SK-N-SH treated with all-trans-retinoic acid at 6 μM for 48 hours (cell line): ENCODE measurements around the gene DNPH1.

ENCODE experiments used
- ATAC-seq: fragments of 200-7000 bp; cut with Tn5 transposase; 3 replicates; pipeline ENCODE4 v1.9.1; 2020; ENCODE audit warnings: mild to moderate bottlenecking, moderate library complexity
- ARNTL ChIP-seq: fragments of 450-650 bp; formaldehyde crosslinking; IDR thresholded peaks from 2 replicates; pipeline ENCODE4 v1.5.0; 2020; ENCODE audit warnings: low read depth, mild to moderate bottlenecking, moderate library complexity, borderline replicate concordance
- BACH2 ChIP-seq: fragments of 250-450 bp; sonication (Bioruptor Pico); IDR thresholded peaks from 2 replicates; pipeline ENCODE4 v1.9.0; 2021; ENCODE audit warnings: mild to moderate bottlenecking, borderline replicate concordance
- CREB5 ChIP-seq: fragments of 250-450 bp; sonication (Bioruptor Pico); IDR thresholded peaks from 2 replicates; pipeline ENCODE4 v1.5.1; 2020; ENCODE audit warnings: low read depth, mild to moderate bottlenecking, moderate library complexity
- CSDC2 ChIP-seq: fragments of 250-450 bp; sonication (Bioruptor Pico); IDR thresholded peaks from 2 replicates; pipeline ENCODE4 v1.5.0; 2020; ENCODE audit warnings: mild to moderate bottlenecking, moderate library complexity
- CSRNP3 ChIP-seq: fragments of 250-450 bp; sonication (Bioruptor Pico); IDR thresholded peaks from 2 replicates; pipeline ENCODE4 v1.5.1; 2021; ENCODE audit warnings: mild to moderate bottlenecking, moderate library complexity
- ESRRG ChIP-seq: fragments of 250-450 bp; sonication (Bioruptor Pico); IDR thresholded peaks from 2 replicates; pipeline ENCODE4 v1.6.1; 2021; ENCODE audit warnings: mild to moderate bottlenecking
- ISL1 ChIP-seq: fragments of 250-450 bp; sonication (Bioruptor Pico); IDR thresholded peaks from 2 replicates; pipeline ENCODE4 v2.1.2; 2022; ENCODE audit warnings: mild to moderate bottlenecking, moderate library complexity
- OSR1 ChIP-seq: fragments of 250-450 bp; sonication (Bioruptor Pico); IDR thresholded peaks from 2 replicates; pipeline ENCODE4 v1.8.0; 2022; ENCODE audit warnings: moderate library complexity, mild to moderate bottlenecking, inconsistent platforms
- PATZ1 ChIP-seq: fragments of 250-450 bp; sonication (Bioruptor Pico); IDR thresholded peaks from 2 replicates; pipeline ENCODE4 v1.8.0; 2020; ENCODE audit warnings: mild to moderate bottlenecking, moderate library complexity, borderline replicate concordance
- POU6F1 ChIP-seq: fragments of 250-450 bp; sonication (Bioruptor Pico); IDR thresholded peaks from 2 replicates; pipeline ENCODE4 v1.8.0; 2021; ENCODE audit warnings: low read depth, mild to moderate bottlenecking, moderate library complexity, borderline replicate concordance
- PPARA ChIP-seq: fragments of 250-450 bp; sonication (Bioruptor Pico); IDR thresholded peaks from 2 replicates; pipeline ENCODE4 v1.5.0; 2020; ENCODE audit warnings: mild to moderate bottlenecking, borderline replicate concordance
- RARB ChIP-seq: fragments of 250-450 bp; sonication (Bioruptor Pico); IDR thresholded peaks from 2 replicates; pipeline ENCODE4 v1.8.0; 2021; ENCODE audit warnings: mild to moderate bottlenecking, moderate library complexity
- SNAI2 ChIP-seq: fragments of 250-450 bp; sonication (Bioruptor Pico); IDR thresholded peaks from 2 replicates; pipeline ENCODE4 v1.5.0; 2020; ENCODE audit warnings: mild to moderate bottlenecking, moderate library complexity
- TCF4 ChIP-seq: fragments of 250-450 bp; sonication (Bioruptor Pico); IDR thresholded peaks from 2 replicates; pipeline ENCODE4 v1.8.0; 2021; ENCODE audit warnings: mild to moderate bottlenecking, moderate library complexity, borderline replicate concordance
- TOX ChIP-seq: fragments of 250-450 bp; sonication (Bioruptor Pico); IDR thresholded peaks from 2 replicates; pipeline ENCODE4 v1.8.0; 2021; ENCODE audit warnings: mild to moderate bottlenecking, moderate library complexity, borderline replicate concordance
- TSHZ2 ChIP-seq: fragments of 250-450 bp; sonication (Bioruptor Pico); IDR thresholded peaks from 2 replicates; pipeline ENCODE4 v1.5.0; 2020; ENCODE audit warnings: mild to moderate bottlenecking, moderate library complexity
- ZFP3 ChIP-seq: fragments of 250-450 bp; sonication (Bioruptor Pico); IDR thresholded peaks from 2 replicates; pipeline ENCODE4 v1.5.0; 2020; ENCODE audit warnings: mild to moderate bottlenecking, moderate library complexity
- ZFP30 ChIP-seq: fragments of 450-650 bp; formaldehyde crosslinking; IDR thresholded peaks from 2 replicates; pipeline ENCODE4 v1.5.0; 2022; ENCODE audit warnings: mild to moderate bottlenecking, moderate library complexity
- ZNF565 ChIP-seq: fragments of 450-650 bp; formaldehyde crosslinking; conservative IDR thresholded peaks from 2 replicates; pipeline ENCODE4 v1.5.0; 2020; ENCODE audit warnings: low read depth, mild to moderate bottlenecking, moderate library complexity
- ZNF70 ChIP-seq: fragments of 450-650 bp; formaldehyde crosslinking; IDR thresholded peaks from 2 replicates; pipeline ENCODE4 v1.5.0; 2020; ENCODE audit warnings: mild to moderate bottlenecking, moderate library complexity
- ZNF8 ChIP-seq: fragments of 450-650 bp; formaldehyde crosslinking; IDR thresholded peaks from 2 replicates; pipeline ENCODE4 v1.5.0; 2020; ENCODE audit warnings: mild to moderate bottlenecking, moderate library complexity

Gene DNPH1

GRCh38 chr6:43263314-43264178, 34.3 kb upstream of the DNPH1 start:
- ATAC-seq = peak; percentile 98
- TF ChIP-seq RARB (CRISPR knock-in tag) = no peak
- TF ChIP-seq ZNF565 = no peak
- TF ChIP-seq CREB5 (CRISPR knock-in tag) = no peak
- no peak for TF ChIP-seq ZNF8 (CRISPR knock-in tag)
- no peak for TF ChIP-seq OSR1 (CRISPR knock-in tag)
- TF ChIP-seq PATZ1 (CRISPR knock-in tag) = no peak
- TF ChIP-seq SNAI2 (CRISPR knock-in tag) = no peak
- no peak for TF ChIP-seq ZNF70 (CRISPR knock-in tag)
- no peak for TF ChIP-seq ZFP30
- TF ChIP-seq BACH2 (CRISPR knock-in tag) = no peak
- no peak for TF ChIP-seq TOX (CRISPR knock-in tag)
- no peak for TF ChIP-seq CSDC2 (CRISPR knock-in tag)
- no peak for TF ChIP-seq CSRNP3 (CRISPR knock-in tag)
- no peak for TF ChIP-seq PPARA (CRISPR knock-in tag)
- TF ChIP-seq ISL1 = no peak

- TF ChIP-seq ZNF70 (CRISPR knock-in tag) (no peak), TCF4 (CRISPR knock-in tag) (no peak), TSHZ2 (no peak), PPARA (CRISPR knock-in tag) (no peak), ZFP3 (no peak), BACH2 (CRISPR knock-in tag) (no peak), ZNF8 (CRISPR knock-in tag) (no peak), SNAI2 (CRISPR knock-in tag) (no peak), ARNTL (CRISPR knock-in tag) (no peak), OSR1 (CRISPR knock-in tag) (no peak), ZNF565 (no peak), POU6F1 (CRISPR knock-in tag) (no peak), PATZ1 (CRISPR knock-in tag) (no peak), ESRRG (CRISPR knock-in tag) (no peak), ZFP30 (no peak)
- ATAC-seq = no peak
Measured at GRCh38 chr6:43262780-43263313, 33.6 kb upstream of the DNPH1 start.
